Putamen (tissue), 1 donor: ENCODE data around the gene GCNT1.
"Not testable (repeated sequence)": the region's sequence is repeated elsewhere in the genome, so short reads cannot be mapped to it uniquely, and the experiment has no call there.

Experiments used
- DNase-seq: peaks from one replicate; pipeline ENCODE4 v3.0.0-alpha.2; 2016; ENCODE audit warnings: low spot score

The GCNT1 gene

DNA sequence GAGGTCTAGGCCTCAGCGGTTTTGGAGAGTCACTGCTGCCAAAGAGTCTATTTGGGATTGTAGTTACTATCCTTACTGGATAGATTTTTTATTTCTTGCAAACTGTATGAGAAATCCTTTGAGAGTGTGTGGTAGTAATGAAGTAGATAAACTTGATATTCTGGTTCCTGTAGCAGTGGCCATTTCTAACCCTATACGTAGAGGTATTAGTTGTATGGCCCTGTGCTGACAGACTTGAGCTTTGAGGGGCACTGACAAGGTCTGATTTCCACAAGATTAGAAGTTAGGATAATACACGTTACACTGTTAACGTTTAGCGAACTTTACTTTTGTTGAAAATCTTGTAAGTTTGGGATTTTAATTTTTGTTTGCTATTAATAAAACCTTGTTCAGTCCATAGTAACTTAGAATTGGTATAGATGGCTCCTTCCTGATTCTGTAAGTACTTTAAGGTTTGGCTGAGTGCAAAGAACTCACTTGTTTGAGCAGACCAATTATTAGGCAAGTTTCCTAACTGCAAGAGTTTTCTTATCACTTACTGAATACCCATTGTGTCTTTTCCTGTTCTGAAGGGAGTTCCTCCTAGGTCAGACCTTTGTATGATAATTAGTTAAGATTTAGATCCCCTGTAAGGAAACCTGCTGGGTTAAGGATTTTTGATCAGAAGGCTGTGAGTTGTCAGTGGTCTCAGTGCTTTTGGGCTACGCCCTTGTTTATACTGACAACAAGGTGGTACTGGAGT, 31.4 kb downstream of the GCNT1 start:
- DNase-seq = no peak

GRCh38 chr9:76491056-76491455, 32.1 kb downstream of the GCNT1 start:
- not testable (repeated sequence) for DNase-seq

GRCh38 chr9:76493496-76493895, 34.5 kb downstream of the GCNT1 start:
- not testable (repeated sequence) for DNase-seq

DNA sequence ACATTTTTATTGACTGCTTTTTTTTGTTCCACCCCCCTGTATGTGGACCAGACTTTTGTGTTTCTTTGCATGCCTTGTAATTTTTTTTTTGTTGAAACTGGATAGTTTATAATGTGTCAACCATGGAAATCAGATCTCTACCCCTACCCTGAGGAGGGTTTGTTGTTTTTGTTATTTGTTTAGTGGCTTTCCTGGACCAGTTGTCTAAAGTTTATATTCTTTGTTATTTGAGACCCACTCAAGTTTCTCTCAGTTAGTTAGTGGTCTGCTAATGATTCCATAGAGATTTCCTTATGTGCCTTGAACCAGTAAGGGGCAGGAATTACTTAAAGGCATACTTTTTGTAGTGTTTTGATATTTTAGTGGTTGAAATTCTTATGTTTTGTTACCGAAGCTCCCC, 41.1 kb downstream of the GCNT1 start:
- DNase-seq = no peak

- no peak for DNase-seq
Measured at GRCh38 chr9:76502746-76503145, 43.8 kb downstream of the GCNT1 start.

- DNase-seq = no peak
Measured at GRCh38 chr9:76510041-76510440, 51.1 kb downstream of the GCNT1 start.

GRCh38 chr9:76510446-76510845, 51.5 kb downstream of the GCNT1 start:
- no peak for DNase-seq

DNA sequence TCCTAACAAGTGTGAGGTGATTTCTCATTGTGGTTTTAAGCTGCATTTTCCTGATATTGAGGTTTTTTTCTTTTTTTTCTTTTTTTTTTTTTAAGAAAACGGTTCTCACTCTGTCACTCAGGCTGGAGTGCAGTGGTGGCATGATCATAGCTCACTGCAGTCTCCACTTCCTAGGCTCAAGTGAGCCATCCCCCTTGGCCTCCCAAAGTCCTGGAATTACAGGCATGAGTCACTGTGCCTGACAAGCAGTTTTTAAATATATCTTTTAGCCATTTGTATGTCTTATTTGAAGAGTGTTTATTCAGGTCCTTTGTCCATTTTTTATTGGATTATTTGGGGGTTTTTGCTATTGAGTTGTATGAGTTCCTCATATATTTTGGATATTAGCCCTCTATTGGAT, 53.8 kb downstream of the GCNT1 start:
- DNase-seq = no peak

DNA sequence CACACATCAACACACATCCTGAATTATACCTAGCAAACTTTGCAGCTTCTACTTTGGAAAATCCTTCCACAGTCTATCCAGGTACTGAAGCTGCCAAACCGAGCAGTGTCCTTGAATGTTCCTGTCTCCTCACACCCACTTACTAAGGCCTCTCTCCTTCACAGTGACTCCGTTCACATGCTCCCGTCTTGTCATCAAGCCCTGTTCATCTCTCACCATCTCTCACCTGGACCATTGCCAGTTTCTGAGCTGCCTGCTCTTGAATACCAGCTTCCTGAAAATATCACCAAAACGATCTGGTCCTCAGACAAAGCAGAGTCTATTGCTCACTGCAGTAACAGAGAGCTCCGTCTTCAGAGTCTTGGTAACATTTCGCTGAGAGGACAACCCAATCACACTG, 57.4 kb downstream of the GCNT1 start:
- no peak for DNase-seq

DNA sequence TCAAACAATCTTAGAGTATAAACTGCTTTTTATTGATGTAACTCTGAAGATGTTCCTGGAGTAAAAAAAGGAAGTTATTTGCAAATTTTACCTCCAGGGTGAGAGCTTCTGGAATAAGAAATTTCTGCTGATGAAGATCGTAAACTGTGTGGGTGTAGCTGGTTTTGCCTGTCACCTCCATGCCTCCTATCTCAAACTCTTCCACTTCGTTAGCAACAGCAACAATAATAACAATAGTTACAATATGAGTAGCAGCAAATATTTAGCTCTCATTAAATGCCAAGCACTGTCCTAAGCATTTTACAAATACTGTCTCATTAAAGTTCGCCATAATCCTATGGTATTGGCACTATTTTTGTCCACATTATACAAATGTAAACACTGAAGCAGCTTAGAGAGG, 57.9 kb downstream of the GCNT1 start:
- no peak for DNase-seq

- no peak for DNase-seq
Measured at GRCh38 chr9:76519075-76519835, 60.3 kb downstream of the GCNT1 start.

GRCh38 chr9:76521244-76521681, 62.3 kb downstream of the GCNT1 start:
- DNase-seq = no peak

GRCh38 chr9:76521906-76522305, 62.9 kb downstream of the GCNT1 start:
- no peak for DNase-seq

GRCh38 chr9:76523617-76524200, 64.7 kb downstream of the GCNT1 start:
- DNase-seq = not testable (repeated sequence)

- no peak for DNase-seq
Measured at GRCh38 chr9:76525196-76525595, 66.2 kb downstream of the GCNT1 start.

DNA sequence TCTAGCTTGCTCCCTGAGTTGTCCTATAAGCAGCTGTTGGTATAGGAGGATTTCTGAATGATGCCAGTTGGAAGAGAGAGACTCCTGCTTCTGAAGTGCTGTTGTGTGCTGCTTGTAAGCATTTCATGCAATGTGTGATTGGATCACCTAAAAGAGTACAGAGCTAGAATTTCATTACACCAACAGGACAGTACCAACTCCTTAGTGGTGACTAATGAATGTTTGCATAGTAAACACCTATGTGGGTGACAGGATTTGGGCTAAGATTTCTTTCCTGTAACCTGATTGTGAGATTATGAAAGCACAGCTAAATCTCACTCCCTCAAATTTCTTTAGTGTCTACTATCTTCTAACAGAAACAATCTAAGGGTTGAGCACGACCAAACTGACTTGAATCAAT, 67.0 kb downstream of the GCNT1 start:
- DNase-seq = no peak

GRCh38 chr9:76528056-76528455, 69.1 kb downstream of the GCNT1 start:
- no peak for DNase-seq

- DNase-seq = no peak
Measured at GRCh38 chr9:76528642-76529190, 69.7 kb downstream of the GCNT1 start.

DNA sequence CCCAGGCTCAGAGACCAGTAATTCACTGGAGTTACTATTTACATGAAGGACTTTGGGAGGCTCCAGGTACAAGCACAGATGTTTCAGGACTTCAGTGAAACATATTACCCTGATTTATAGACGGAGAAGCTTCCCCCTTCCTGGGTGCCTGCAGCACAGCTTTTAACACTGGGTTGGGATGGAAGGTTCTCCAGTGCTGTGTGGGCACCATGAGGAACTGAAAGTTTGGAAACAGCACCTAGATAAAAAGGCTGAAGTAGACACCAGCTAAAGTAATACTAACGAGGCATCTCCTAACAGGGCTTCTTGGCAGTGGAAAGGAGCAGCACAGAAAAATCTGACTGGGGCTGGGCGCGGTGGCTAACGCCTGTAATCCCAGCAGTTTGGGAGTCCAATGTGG, 70.7 kb downstream of the GCNT1 start:
- no peak for DNase-seq

DNA sequence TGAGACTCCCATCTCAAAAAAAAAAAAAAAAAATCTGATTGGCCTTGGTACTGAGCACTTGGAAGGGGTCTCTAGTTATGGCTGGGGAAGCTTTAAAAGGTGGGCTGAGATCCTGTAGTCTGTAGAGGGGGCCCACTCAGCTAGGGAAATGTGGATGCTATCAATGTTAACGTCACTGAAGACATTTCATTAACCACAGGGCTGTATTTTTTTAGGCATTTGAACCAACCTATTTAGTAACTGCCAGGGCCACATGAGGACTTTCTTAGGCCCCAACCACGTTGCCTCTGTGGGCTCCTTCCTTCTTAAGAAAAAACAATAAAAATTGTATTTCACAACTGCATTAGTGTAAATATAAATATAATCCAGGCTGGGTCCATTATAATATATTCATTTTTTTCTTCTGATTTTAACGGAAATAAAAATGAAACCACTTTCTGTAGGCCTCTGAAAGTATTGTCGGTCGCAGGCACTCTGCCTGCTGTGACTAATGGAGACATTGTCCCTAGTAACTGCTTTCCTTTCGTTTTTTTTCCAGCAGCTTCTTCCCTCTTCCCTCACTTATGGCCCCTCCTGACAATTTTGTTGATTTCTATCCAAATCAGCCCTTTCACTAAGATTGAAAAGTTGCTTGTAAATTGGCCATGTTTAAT, 71.6 kb downstream of the GCNT1 start:
- no peak for DNase-seq

GRCh38 chr9:76531231-76531780, 72.3 kb downstream of the GCNT1 start:
- no peak for DNase-seq

GRCh38 chr9:76532877-76533276, 73.9 kb downstream of the GCNT1 start:
- DNase-seq = not testable (repeated sequence)
